HK-2 (cell line): ENCODE data around the gene ACTN4.

Source experiments
- DNase-seq: peaks from one replicate; pipeline ENCODE4 v3.0.0-alpha.2; 2018; ENCODE audit not compliant: unreplicated experiment

ACTN4 gene

GRCh38 chr19:38723990-38724854 lies 76.8 kb downstream of the ACTN4 start:
- DNase-seq: no peak

- no peak for DNase-seq
Observed at GRCh38 chr19:38725469-38726283, 78.2 kb downstream of the ACTN4 start.

GRCh38 chr19:38726284-38726673 lies 78.8 kb downstream of the ACTN4 start:
- DNase-seq: no peak

GRCh38 chr19:38726761-38727301 lies 79.4 kb downstream of the ACTN4 start:
- no peak for DNase-seq

GRCh38 chr19:38727306-38727867 lies 79.9 kb downstream of the ACTN4 start:
- no peak for DNase-seq

- DNase-seq: no peak
Observed at GRCh38 chr19:38727868-38728660, 80.6 kb downstream of the ACTN4 start.

- no peak for DNase-seq
Observed at GRCh38 chr19:38728752-38729541, 81.5 kb downstream of the ACTN4 start.

GRCh38 chr19:38729653-38730469 lies 82.4 kb downstream of the ACTN4 start:
- DNase-seq: peak; percentile 77

- no peak for DNase-seq
Observed at GRCh38 chr19:38730470-38730730, 83.0 kb downstream of the ACTN4 start.

GRCh38 chr19:38730731-38731589 lies 83.5 kb downstream of the ACTN4 start:
- DNase-seq: peak; percentile 5

- DNase-seq: peak; percentile 9
Observed at GRCh38 chr19:38731654-38732301, 84.3 kb downstream of the ACTN4 start.

- no peak for DNase-seq
Observed at GRCh38 chr19:38733241-38733492, 85.7 kb downstream of the ACTN4 start.

GRCh38 chr19:38733493-38734175 lies 86.2 kb downstream of the ACTN4 start:
- DNase-seq: peak; percentile 52

GRCh38 chr19:38734176-38734425 lies 86.7 kb downstream of the ACTN4 start:
- no peak for DNase-seq

GRCh38 chr19:38734426-38735256 lies 87.2 kb downstream of the ACTN4 start:
- DNase-seq: peak; percentile 69

GRCh38 chr19:38735257-38735686 lies 87.8 kb downstream of the ACTN4 start:
- DNase-seq: no peak

- DNase-seq: no peak
Observed at GRCh38 chr19:38736036-38736412, 88.6 kb downstream of the ACTN4 start.
